Activated CD4-positive, CD25-positive, alpha-beta regulatory T cell treated with anti-CD3 and anti-CD28 coated beads, Interleukin-2, amount 50 U/mL, for 16 hours (primary cell): Measurements from ENCODE around the gene IL36RN.

Experiments used
- DNase-seq: peaks from one replicate; pipeline ENCODE4 v3.0.0-alpha.2; 2020; ENCODE audit warnings: low read depth, low spot score

IL36RN gene

GRCh38 chr2:113098041-113098440, 39.0 kb downstream of the IL36RN start:
- DNase-seq = no peak

- DNase-seq = no peak
Measured at GRCh38 chr2:113098532-113098931, 39.5 kb downstream of the IL36RN start.

- no peak for DNase-seq
Measured at GRCh38 chr2:113102133-113102532, 43.1 kb downstream of the IL36RN start.

GRCh38 chr2:113103277-113103676, 44.3 kb downstream of the IL36RN start:
- DNase-seq = no peak

GRCh38 chr2:113104054-113104611, 45.1 kb downstream of the IL36RN start:
- no peak for DNase-seq

GRCh38 chr2:113105047-113105785, 46.2 kb downstream of the IL36RN start:
- no peak for DNase-seq

GRCh38 chr2:113111121-113111520, 52.1 kb downstream of the IL36RN start:
- no peak for DNase-seq

GRCh38 chr2:113111823-113112287, 52.9 kb downstream of the IL36RN start:
- DNase-seq = no peak

GRCh38 chr2:113112441-113112840, 53.4 kb downstream of the IL36RN start:
- DNase-seq = no peak

GRCh38 chr2:113112871-113113270, 53.9 kb downstream of the IL36RN start:
- no peak for DNase-seq

GRCh38 chr2:113113807-113114206, 54.8 kb downstream of the IL36RN start:
- no peak for DNase-seq
